ENCODE measurements around the gene PPP2R5D. TPM values are rescaled to one million over a fixed set of nuclear protein-coding genes. Genes with fewer than 3 reads are reported as not detected.
A peak's percentile ranks its signal among the peaks of the same experiment; 100 is the strongest.

The PPP2R5D gene
- total and polyA plus RNA-seq, 2 of the 8 experiments (the other 6 are each of a cell fraction or from before 2014, with no cell fraction given), result 52.1 to 55.7 TPM

DNA sequence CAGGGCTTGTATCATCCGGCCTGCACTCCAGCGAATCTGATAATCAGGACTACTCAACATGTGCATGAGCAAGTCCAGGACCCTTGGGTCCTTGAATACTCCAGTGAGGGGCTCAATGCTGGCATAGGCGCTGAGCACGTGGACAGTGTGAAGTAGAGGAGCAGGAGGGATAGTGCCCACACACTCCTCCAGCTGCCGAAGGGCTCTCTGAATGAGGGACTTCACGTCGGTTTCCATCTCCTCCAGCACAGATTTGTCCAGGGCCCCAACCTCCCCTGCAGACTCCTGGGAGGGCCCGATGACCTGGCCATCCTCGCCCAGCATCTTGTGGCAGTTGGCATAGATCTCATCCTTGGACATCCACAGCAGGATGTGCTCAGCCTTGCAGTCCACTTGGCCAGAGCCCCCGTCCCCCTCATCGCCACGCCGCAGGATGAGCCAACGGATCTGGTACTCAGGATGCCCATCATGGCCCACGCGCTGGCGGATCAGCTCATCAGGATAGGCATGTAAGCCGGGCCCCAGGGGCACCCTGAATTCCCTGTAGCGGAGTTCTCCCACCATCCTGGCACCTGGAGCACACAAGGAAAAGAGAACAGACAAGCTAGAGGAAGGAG lies 68.0 kb downstream of the PPP2R5D start:
- no peak overlapping the region for H3K18ac ChIP-seq (ENCODE audit: extremely low read depth, low read length)
- H4K5ac ChIP-seq (ENCODE audit: insufficient read length, low read depth, low read length), result no peak overlapping the region
- H2AK5ac ChIP-seq (ENCODE audit: low read depth, low read length), result peak overlapping the region; percentile 7; the same call in 1 of the 2 replicates
- H4K91ac ChIP-seq (replicated peaks; ENCODE audit: insufficient read length, low read length), result peak overlapping the region; percentile 1
- H3K56ac ChIP-seq (replicated peaks; ENCODE audit: insufficient read length, low read depth, low read length), result no peak overlapping the region
- no peak overlapping the region for H3K23ac ChIP-seq (ENCODE audit: insufficient read length)
- 82% methylated on average over 18 of the region's 19 CpGs; no CpG with 5 or more reads in 1 of the 2 experiments for WGBS, 2 experiments (ENCODE audit: extremely low coverage in 1 of 2, insufficient coverage in 1 of 2, insufficient read length in 1 of 2, insufficient replicate concordance in 2 of 2, low coverage in 1 of 2, low lambda C conversion rate in 2 of 2, missing lambda C conversion rate in 1 of 2)
- ChIA-PET POLR2A (ENCODE audit: partially characterized antibody) (interaction anchor here (0.8 to 29.7 kb wide), 9 partner anchors 9 to 87 kb away, joined by 3 to 584 read pairs (median 3); partner anchors contain the start of genes KLHDC3, MEA1, PTK7 and RRP36), CTCF (ENCODE audit: partially characterized antibody) (interaction anchor here (0.6 to 1.2 kb wide), 2 partner anchors 30 to 74 kb away, joined by 3 read pairs; no protein-coding TSS in a partner anchor)
- peaks cover 6% of the 10 kb centered on the region for H3K79me1 ChIP-seq (ENCODE audit: low read depth, low read length)
- H2BK20ac ChIP-seq (ENCODE audit: low read length), result no peak overlapping the region
- DNase-seq (ENCODE audit: low read depth in 1 of 2, low spot score in 2 of 2) (no peak), FAIRE-seq (no peak)
- H3K79me2 ChIP-seq (ENCODE audit: control insufficient read depth in 1 of 2, insufficient read depth in 2 of 2, low read length in 2 of 2), result no peaks in the 10 kb centered on the region
- no peak overlapping the region for H2AFZ ChIP-seq (ENCODE audit: low read length)
- no peak overlapping the region for H2BK120ac ChIP-seq (replicated peaks; ENCODE audit: low read depth, low read length)
- H2BK15ac ChIP-seq (ENCODE audit: low read length), result no peak overlapping the region
- H4K8ac ChIP-seq (ENCODE audit: extremely low read depth, insufficient read depth, low read length), result no peak overlapping the region; the same call in 1 of the 2 replicates
- H3K4me3 ChIP-seq (ENCODE audit: extremely low read depth in 1 of 4, insufficient read depth in 2 of 4, low read depth in 3 of 4, low read length in 4 of 4), result peak overlapping the region; percentile 72 to 91 (median 78); a peak in 6 of 8 replicates
- H3K9me3 ChIP-seq (ENCODE audit: insufficient read depth in 2 of 2, low read depth in 1 of 2, low read length in 1 of 2), result no peaks in the 10 kb centered on the region
- H3K4me1 ChIP-seq (replicated peaks in 1 of 4; ENCODE audit: control insufficient read depth in 3 of 4, insufficient read depth in 4 of 4, low read length in 3 of 4), result peaks cover 0 to 10% (median 5%) of the 10 kb centered on the region in 4 experiments; a peak in 4 of 7 replicates
- peaks cover 7% of the 10 kb centered on the region for H3K23me2 ChIP-seq (ENCODE audit: low read depth, low read length)
- H3K27me3 ChIP-seq (replicated peaks in 1 of 4; ENCODE audit: control insufficient read depth in 3 of 4, extremely low read depth in 1 of 4, insufficient read depth in 3 of 4, low read length in 3 of 4), result no peaks in the 10 kb centered on the region
- peak overlapping the region; percentile 83 to 97 for H3K4me2 ChIP-seq (ENCODE audit: insufficient read depth in 1 of 2, low read depth in 2 of 2, low read length in 2 of 2)
- H4K20me1 ChIP-seq (replicated peaks in 1 of 2; ENCODE audit: control insufficient read depth in 1 of 2, insufficient read depth in 2 of 2, low read length in 2 of 2), result peaks cover 1 to 4% of the 10 kb centered on the region in 2 experiments
- H3K4ac ChIP-seq (replicated peaks; ENCODE audit: insufficient read length, low read depth, low read length), result peak overlapping the region; percentile 33
- peak overlapping the region in 1 of 4 experiments; percentile 88; a peak in 1 of 7 replicates for H3K9ac ChIP-seq (replicated peaks in 1 of 4; ENCODE audit: extremely low read depth in 1 of 4, low read depth in 3 of 4, low read length in 3 of 4)
- no peak overlapping the region for H3K27ac ChIP-seq (ENCODE audit: low read depth, low read length)
- no peak overlapping the region for H3K14ac ChIP-seq (ENCODE audit: insufficient read length)
- H2BK12ac ChIP-seq (ENCODE audit: low read depth, low read length), result 0 out of 2 replicates have a peak overlapping the region, but pooled peaks have one; percentile 46
- peaks cover 5 to 26% (median 19%) of the 10 kb centered on the region in 4 experiments; a peak in 7 of 8 replicates for H3K36me3 ChIP-seq (ENCODE audit: control insufficient read depth in 2 of 4, insufficient read depth in 4 of 4, low read length in 3 of 4)
- 0 out of 2 replicates have a peak overlapping the region, but pooled peaks have one; percentile 92 for H2BK5ac ChIP-seq (ENCODE audit: low read depth, low read length)
- no peak for TF ChIP-seq TAF7 (optimal IDR thresholded peaks at IDR 0.05; ENCODE audit: borderline replicate concordance, low read depth, low read length)
- no peak for TF ChIP-seq SP4 (IDR thresholded peaks at IDR 0.05; ENCODE audit: low read length)
- TF ChIP-seq POLR2AphosphoS5 (IDR thresholded peaks at IDR 0.05; ENCODE audit: low read depth, low read length), result no peak
- TF ChIP-seq CREB1 (IDR thresholded peaks at IDR 0.05), result no peak
- TF ChIP-seq CTBP2 (IDR thresholded peaks at IDR 0.05; ENCODE audit: borderline replicate concordance, insufficient read depth, insufficient read length, low read length), result no peak
- TF ChIP-seq CEBPB (IDR thresholded peaks at IDR 0.05; ENCODE audit: low read depth, low read length), result no peak

Measured in H1 (cell line).